ENCODE data around the gene ZNRF3. TPM values are rescaled to one million over a fixed set of nuclear protein-coding genes. Genes with fewer than 3 reads are reported as not detected.
"Not testable (repeated sequence)": the region's sequence is repeated elsewhere in the genome, so short reads cannot be mapped to it uniquely, and the experiment has no call there.

ZNRF3 gene
- total RNA-seq, 2 donors from 2014 or later = 0.66 to 1.7 TPM

DNA sequence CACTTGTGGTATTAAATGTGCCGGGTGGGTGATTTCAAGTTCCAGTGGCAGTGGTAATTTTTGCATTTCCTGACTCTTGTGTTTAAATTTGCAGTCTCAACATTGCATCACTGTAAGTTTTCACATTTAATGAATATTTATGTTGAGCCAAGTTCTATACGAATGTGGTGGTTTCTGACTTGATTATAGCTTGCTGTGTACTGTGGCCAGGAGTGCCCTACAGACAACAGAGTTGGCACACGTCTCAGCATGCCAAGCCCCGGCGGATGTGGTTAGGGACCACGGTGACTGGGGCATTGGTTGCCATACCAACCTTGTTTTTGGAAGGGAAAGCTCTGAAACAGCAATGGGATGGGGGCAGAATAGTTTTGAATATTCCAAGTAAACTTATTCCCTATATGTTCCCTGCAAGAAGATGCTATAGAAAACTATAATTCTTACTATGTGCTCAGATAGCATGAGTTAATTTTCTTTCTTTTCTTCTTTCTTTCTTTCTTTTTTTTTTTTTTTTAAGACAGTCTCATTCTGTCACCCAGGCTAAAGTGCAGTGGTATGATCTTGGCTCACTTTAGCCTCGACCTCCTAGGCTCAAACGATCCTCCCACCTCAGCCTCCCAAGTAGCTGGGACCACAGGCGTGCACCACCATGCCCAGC lies 16.0 kb downstream of the ZNRF3 start:
- no peaks in the 10 kb centered on the region for H3K9me3 Mint-ChIP-seq
- DNase-seq (ENCODE audit: low spot score in 2 of 2) = no peak
- H3K27ac Mint-ChIP-seq = no peak overlapping the region
- no peaks in the 10 kb centered on the region for H3K36me3 Mint-ChIP-seq
- ATAC-seq = peak; percentile 48 to 57

- peaks cover 0 to 4% of the 10 kb centered on the region in 2 donors for H3K36me3 Mint-ChIP-seq
- H3K27ac Mint-ChIP-seq = no peak overlapping the region
- H3K9me3 Mint-ChIP-seq = no peaks in the 10 kb centered on the region
- DNase-seq (ENCODE audit: low spot score in 2 of 2) (no peak), ATAC-seq (no peak)
Observed at GRCh38 chr22:28900379-28900925, 17.1 kb downstream of the ZNRF3 start.

DNA sequence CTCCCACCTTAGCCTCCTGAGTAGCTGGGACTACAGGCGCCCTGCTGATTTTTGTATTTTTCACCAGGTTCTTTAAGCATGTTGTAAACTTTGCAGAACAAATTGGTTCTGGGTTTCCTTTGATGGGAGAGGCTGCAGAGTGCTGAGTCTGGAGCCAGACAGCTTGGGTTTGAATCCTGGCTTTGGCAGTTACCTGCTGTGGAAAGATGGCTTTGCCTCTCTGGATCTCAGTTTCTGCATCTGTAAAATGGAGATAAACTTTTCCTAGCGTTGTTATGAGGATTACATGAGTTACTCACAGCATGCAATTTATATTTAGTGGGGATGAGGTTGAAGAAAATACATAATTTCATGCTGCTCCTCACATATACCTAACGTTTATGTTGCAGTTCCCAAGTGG lies 19.1 kb downstream of the ZNRF3 start:
- Mint-ChIP-seq H3K36me3 (peaks cover 0 to 4% of the 10 kb centered on the region in 2 donors), H3K9me3 (no peaks in the 10 kb centered on the region), H3K27ac (no peak overlapping the region)
- DNase-seq (ENCODE audit: low spot score in 2 of 2) (no peak), ATAC-seq (no peak)

- no peak for ATAC-seq
- no peak overlapping the region for H3K27ac Mint-ChIP-seq
Observed at GRCh38 chr22:28903080-28903479, 19.7 kb downstream of the ZNRF3 start.

GRCh38 chr22:28903729-28904128 lies 20.4 kb downstream of the ZNRF3 start:
- Mint-ChIP-seq H3K36me3 (peaks cover 0 to 4% of the 10 kb centered on the region in 2 donors), H3K9me3 (no peaks in the 10 kb centered on the region), H3K27ac (no peak overlapping the region)
- ATAC-seq (no peak), DNase-seq (ENCODE audit: low spot score in 2 of 2) (no peak)

More at GRCh38 chr22:28903080-28903479, 19.7 kb downstream of the ZNRF3 start:
- Mint-ChIP-seq H3K9me3 (no peaks in the 10 kb centered on the region), H3K36me3 (peaks cover 0 to 4% of the 10 kb centered on the region in 2 donors)
- no peak for DNase-seq (ENCODE audit: low spot score in 2 of 2)

- peaks cover 0 to 4% of the 10 kb centered on the region in 2 donors for H3K36me3 Mint-ChIP-seq
- ATAC-seq = no peak
- H3K27ac Mint-ChIP-seq = no peak overlapping the region
- DNase-seq (ENCODE audit: low spot score in 2 of 2) = no peak
- no peaks in the 10 kb centered on the region for H3K9me3 Mint-ChIP-seq
Observed at GRCh38 chr22:28904211-28904896, 21.0 kb downstream of the ZNRF3 start.

DNA sequence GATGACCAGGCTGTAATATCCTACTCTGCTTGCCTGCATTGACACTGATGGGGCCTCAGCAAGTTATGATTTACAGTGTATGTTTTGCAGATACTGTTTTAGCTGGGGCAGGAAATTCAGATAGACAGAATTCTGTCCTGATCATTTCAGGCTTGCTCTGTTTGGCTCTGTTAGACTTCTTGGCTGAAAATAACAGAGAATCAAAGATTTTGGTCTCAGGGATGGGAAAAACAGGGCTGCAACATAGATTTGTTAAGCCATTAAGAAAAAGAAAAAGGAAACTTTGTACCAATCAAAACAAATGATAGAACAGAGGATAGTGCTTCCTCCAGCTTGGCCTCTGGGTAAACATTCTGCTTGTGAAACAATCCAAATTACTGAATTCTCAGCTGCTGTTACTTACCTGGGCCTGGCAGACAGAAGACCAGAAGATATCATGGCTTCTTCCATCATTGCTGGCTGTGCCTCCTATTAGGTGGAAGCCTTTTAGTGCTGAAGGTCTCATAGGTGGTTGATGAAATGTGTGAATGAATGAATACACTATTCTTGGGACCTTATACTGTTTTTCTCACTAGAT lies 22.0 kb downstream of the ZNRF3 start:
- Mint-ChIP-seq H3K27ac (no peak overlapping the region), H3K9me3 (no peaks in the 10 kb centered on the region), H3K36me3 (peaks cover 3 to 4% of the 10 kb centered on the region in 2 donors)
- DNase-seq (ENCODE audit: low spot score in 2 of 2) (no peak), ATAC-seq (no peak)

DNA sequence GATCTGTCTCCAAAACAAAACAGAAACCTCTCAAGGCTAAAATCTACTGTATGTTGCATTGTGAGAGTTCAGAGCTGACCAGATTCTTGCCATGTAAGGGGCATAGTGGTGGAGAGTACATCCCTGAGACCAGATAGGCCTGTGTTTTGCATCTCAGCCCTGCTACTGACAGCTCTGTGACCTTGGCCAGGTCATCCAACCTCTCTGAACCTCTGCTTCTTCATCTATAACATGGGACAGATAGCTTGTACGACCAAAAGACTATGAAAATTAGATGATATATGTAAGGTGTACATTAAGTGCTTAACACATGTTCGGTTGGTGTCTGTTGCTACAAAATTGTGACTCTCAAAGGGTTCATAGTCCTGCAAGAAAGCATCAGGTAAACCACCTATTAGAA lies 22.9 kb downstream of the ZNRF3 start:
- Mint-ChIP-seq H3K9me3 (no peaks in the 10 kb centered on the region), H3K27ac (no peak overlapping the region), H3K36me3 (peaks cover 4 to 11% of the 10 kb centered on the region in 2 donors)
- ATAC-seq = no peak
- DNase-seq (ENCODE audit: low spot score in 2 of 2) = no peak

GRCh38 chr22:28907311-28908008 lies 24.1 kb downstream of the ZNRF3 start:
- ATAC-seq (peak; percentile 90 to 93), DNase-seq (ENCODE audit: low spot score in 2 of 2) (peak in 1 of 2 donors; percentile 72)
- Mint-ChIP-seq H3K9me3 (no peaks in the 10 kb centered on the region), H3K36me3 (peaks cover 4 to 11% of the 10 kb centered on the region in 2 donors), H3K27ac (peak overlapping the region; percentile 87 to 93)

- H3K9me3 Mint-ChIP-seq = not testable (repeated sequence)
Observed at GRCh38 chr22:28908810-28909209, 25.4 kb downstream of the ZNRF3 start.

DNA sequence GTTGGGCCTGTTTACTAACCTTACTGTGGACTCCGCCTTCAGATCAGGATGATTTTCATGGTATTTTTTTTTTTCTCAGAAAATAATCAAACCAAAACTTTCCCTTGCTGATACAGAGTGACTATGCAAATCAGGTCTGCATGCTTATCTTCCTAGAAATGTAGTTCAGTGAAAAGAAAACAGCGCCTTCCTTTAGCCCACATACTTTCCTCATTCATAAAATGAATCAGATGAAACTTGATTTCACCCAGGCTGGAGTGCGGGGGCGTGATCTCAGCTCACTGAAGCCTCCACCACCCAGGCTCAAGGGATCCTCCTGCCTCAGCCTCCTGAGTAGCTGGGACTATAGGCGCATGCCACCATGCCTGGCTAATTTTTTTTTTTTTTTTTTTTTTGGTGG lies 26.0 kb downstream of the ZNRF3 start:
- Mint-ChIP-seq H3K36me3 (peaks cover 4 to 16% of the 10 kb centered on the region in 2 donors), H3K9me3 (no peaks in the 10 kb centered on the region), H3K27ac (peak overlapping the region; percentile 87 to 90)
- ATAC-seq (peak; percentile 73 to 75), DNase-seq (ENCODE audit: low spot score in 2 of 2) (peak; percentile 57 to 74)

More at GRCh38 chr22:28908810-28909209, 25.4 kb downstream of the ZNRF3 start:
- DNase-seq (ENCODE audit: low spot score in 2 of 2); ATAC-seq: not testable (repeated sequence)
- Mint-ChIP-seq H3K36me3 (peaks cover 4 to 16% of the 10 kb centered on the region in 2 donors), H3K27ac (peak overlapping the region; percentile 87 to 90)

DNA sequence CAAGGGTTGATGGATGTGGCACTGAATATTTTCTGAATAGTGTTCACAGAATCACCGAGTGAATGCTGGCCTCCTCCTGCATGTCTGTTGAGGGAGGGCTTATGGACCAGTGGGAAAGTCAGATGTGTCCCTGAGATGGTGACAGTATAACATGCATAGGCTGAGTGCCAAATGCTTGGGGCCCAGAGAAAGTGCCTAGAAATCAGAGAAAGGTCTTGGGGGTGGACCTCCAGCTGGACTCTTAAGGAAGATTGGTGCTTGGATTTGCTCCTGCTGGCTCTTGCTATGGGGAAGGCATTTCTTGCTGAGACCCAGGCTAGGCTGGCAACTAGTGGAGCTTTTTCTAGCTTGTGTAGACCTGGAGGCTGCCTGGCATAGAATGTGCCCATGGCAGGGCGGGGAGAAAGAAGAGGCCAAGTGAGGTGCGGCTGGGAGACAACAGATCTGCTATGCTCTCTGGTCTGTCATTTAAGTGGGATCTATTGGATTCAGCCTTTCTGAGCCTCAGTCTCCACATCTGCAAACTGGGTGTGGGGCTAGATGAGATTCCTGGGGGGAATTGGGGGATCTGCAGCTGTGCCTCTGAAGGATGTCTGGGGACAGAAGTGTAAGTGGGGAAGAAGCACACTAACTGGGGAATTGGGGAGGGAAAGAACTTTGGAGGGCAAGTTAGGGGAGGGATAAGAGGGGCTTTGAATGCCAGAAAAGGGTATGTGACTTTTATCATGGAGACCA lies 27.4 kb downstream of the ZNRF3 start:
- Mint-ChIP-seq H3K36me3 (peaks cover 0 to 16% of the 10 kb centered on the region in 2 donors), H3K9me3 (no peaks in the 10 kb centered on the region), H3K27ac (no peak overlapping the region)
- ATAC-seq (no peak), DNase-seq (ENCODE audit: low spot score in 2 of 2) (no peak)

- H3K36me3 Mint-ChIP-seq = peaks cover 0 to 16% of the 10 kb centered on the region in 2 donors
- DNase-seq (ENCODE audit: low spot score in 2 of 2) (no peak), ATAC-seq (no peak)
- no peak overlapping the region for H3K27ac Mint-ChIP-seq
- no peaks in the 10 kb centered on the region for H3K9me3 Mint-ChIP-seq
Observed at GRCh38 chr22:28911304-28911690, 27.9 kb downstream of the ZNRF3 start.

DNA sequence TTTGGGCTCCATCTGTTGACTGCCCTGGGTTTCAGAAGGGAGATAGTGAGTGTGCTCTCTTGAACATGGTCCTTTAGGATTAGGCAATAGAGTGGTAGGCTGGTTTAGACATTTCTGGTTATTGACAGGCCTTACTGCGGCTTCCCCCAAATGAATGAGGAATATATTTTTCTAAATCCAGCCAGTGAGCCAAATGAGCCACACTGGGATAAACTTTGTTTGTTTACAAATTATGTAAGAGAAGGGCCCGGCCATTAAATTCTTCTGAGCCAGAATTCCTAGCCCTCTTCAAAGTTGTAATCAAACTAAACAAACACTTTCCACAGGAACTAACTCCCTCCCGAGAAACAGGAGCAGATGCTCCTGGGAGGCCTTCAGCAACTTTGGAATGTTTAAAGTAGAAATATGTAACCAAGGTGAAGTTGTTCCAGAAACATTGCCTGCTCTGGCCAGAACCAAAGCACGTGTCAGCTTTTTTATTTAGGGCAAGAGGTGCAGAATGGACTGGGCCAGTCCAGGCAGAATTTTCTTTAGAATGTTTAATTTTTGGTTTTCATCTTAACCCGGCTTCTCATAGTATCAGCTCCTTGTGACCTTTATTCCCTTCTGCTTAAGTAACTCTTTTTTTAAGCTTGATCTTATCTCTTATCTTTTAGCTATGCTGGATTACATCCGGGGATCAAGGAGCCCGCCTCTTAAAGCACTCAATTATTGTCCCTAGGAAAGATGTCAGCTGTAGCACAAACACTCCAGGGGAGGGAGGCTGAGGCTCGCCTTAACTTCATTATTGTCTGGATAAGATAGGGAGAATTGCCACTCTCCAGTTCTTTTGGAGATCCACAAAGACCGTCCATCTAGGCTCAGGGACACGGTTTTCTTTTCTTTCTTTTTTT lies 28.7 kb downstream of the ZNRF3 start:
- Mint-ChIP-seq H3K9me3 (no peaks in the 10 kb centered on the region), H3K27ac (no peak overlapping the region), H3K36me3 (peaks cover 0 to 16% of the 10 kb centered on the region in 2 donors)
- ATAC-seq (no peak), DNase-seq (ENCODE audit: low spot score in 2 of 2) (no peak)

DNA sequence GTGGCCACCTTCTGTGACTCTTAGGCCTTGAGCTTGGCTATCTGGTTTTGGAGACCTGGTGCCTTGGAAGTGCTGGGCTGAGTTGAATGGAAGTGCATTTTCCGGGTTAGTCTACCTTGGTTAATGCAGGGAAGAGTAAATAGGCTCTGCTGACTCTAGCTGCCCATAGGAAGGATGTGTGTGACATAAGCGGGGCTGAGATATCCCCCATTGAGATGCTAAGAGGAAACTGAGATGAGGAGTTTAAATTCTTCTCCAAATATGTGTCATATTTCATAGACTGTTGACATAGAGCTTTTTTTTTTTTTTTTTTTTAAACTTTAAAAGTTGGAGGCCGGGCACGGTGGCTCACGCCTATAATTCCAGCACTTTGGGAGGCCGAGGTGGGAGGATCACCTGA lies 30.8 kb downstream of the ZNRF3 start:
- Mint-ChIP-seq H3K27ac (no peak overlapping the region), H3K9me3 (no peaks in the 10 kb centered on the region), H3K36me3 (peaks cover 0 to 16% of the 10 kb centered on the region in 2 donors)
- DNase-seq (ENCODE audit: low spot score in 2 of 2) (no peak), ATAC-seq (no peak)

Data from activated naive CD4-positive, alpha-beta T cell treated with anti-CD3 and anti-CD28 coated beads, Interleukin-2, amount 50 U/mL, for 72 hours (primary cell).